ENCODE results near the gene VTI1A. TPM values are rescaled to one million over a fixed set of nuclear protein-coding genes. Genes with fewer than 3 reads are reported as not detected.
"Not testable (repeated sequence)": the region's sequence is repeated elsewhere in the genome, so short reads cannot be mapped to it uniquely, and the experiment has no call there.

VTI1A gene
- total and polyA plus RNA-seq, 2 of the 13 experiments (the other 11 are each of a cell fraction or from before 2014, with no cell fraction given), result 11.7 to 32.7 TPM

DNA sequence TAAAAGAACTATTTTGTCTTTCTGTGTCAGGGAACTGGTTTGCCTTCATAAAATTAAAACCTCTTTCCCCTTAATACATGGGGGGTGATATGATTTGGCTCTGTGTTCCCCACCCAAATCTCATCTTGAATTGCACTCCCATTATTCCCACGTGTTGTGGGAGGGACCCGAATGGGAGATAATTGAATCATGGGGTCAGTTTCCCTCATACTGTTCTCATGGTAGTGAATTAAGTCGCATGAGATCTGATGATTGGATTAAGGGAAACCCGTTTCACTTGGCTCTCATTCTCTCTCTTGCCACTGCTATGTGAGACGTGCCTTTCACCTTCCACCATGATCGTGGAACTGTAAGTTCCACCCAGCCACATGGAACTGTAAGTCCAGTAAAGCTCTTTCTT, 142.1 kb downstream of the VTI1A start:
- no peak for TF ChIP-seq MTF2 (CRISPR knock-in tag; IDR thresholded peaks at IDR 0.05; ENCODE audit: borderline replicate concordance)
- TF ChIP-seq, protein P1, sequence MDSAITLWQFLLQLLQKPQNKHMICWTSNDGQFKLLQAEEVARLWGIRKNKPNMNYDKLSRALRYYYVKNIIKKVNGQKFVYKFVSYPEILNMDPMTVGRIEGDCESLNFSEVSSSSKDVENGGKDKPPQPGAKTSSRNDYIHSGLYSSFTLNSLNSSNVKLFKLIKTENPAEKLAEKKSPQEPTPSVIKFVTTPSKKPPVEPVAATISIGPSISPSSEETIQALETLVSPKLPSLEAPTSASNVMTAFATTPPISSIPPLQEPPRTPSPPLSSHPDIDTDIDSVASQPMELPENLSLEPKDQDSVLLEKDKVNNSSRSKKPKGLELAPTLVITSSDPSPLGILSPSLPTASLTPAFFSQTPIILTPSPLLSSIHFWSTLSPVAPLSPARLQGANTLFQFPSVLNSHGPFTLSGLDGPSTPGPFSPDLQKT (CRISPR knock-in tag; IDR thresholded peaks at IDR 0.05; ENCODE audit: borderline replicate concordance), result no peak
- no peak for TF ChIP-seq ZNF446 (CRISPR knock-in tag; IDR thresholded peaks at IDR 0.05)
- TF ChIP-seq NONO (IDR thresholded peaks at IDR 0.05), result no peak
- no peak for TF ChIP-seq NONO (CRISPR knock-in tag; conservative IDR thresholded peaks at IDR 0.05)
- TF ChIP-seq, protein P2, sequence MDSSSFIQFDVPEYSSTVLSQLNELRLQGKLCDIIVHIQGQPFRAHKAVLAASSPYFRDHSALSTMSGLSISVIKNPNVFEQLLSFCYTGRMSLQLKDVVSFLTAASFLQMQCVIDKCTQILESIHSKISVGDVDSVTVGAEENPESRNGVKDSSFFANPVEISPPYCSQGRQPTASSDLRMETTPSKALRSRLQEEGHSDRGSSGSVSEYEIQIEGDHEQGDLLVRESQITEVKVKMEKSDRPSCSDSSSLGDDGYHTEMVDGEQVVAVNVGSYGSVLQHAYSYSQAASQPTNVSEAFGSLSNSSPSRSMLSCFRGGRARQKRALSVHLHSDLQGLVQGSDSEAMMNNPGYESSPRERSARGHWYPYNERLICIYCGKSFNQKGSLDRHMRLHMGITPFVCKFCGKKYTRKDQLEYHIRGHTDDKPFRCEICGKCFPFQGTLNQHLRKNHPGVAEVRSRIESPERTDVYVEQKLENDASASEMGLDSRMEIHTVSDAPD (CRISPR knock-in tag; IDR thresholded peaks at IDR 0.05), result no peak
- ChIA-PET CTCF (ENCODE audit: low intra/inter-chr PET ratio, low total read pairs) (no interaction called here), POLR2A (no interaction called here)
- ATAC-seq (no peak), FAIRE-seq (no peak), DNase-seq (ENCODE audit: low spot score) (no peak)
- WGBS (ENCODE audit: low lambda C conversion rate), result 94% methylated on average over 6 of the region's 6 CpGs
- BruUV-seq (replicated peaks), result no TSS peak
- Histone ChIP-seq H3K9ac (ENCODE audit: insufficient read depth, low read depth, low read length) (no peak overlapping the region), H2AFZ (ENCODE audit: low read length) (no peak overlapping the region), H3K27ac (ENCODE audit: extremely low read length, insufficient read depth, low read length) (no peak overlapping the region), H3K9me3 (ENCODE audit: low read length) (no peaks in the 10 kb centered on the region), H3K36me3 (replicated peaks in 1 of 2; ENCODE audit: control insufficient read depth in 1 of 2, insufficient read depth in 2 of 2, low read length in 2 of 2) (0 out of 5 replicates have a peak, but pooled peaks cover 0 to 5% of the 10 kb centered on the region in 2 experiments), H3K27me3 (ENCODE audit: control insufficient read depth in 1 of 2, insufficient read depth in 2 of 2, low read length in 2 of 2) (no peaks in the 10 kb centered on the region; a peak in 1 of 5 replicates), H3K4me3 (replicated peaks in 1 of 3; ENCODE audit: insufficient read depth in 1 of 3, low read depth in 2 of 3, low read length in 3 of 3) (no peak overlapping the region), H4K20me1 (ENCODE audit: insufficient read depth, low read length) (no peaks in the 10 kb centered on the region), H3K4me2 (ENCODE audit: low read depth, low read length) (no peak overlapping the region), H3K4me1 (ENCODE audit: insufficient read depth, low read length) (peaks cover 1% of the 10 kb centered on the region; the same call in 1 of the 2 replicates), H3K79me2 (ENCODE audit: insufficient read depth, low read length) (no peaks in the 10 kb centered on the region)
- intact Hi-C loops (cut with micrococcal nuclease; ENCODE audit: unreplicated experiment) (no loop called here), in situ Hi-C loops (cut with HindIII; ENCODE audit: extremely low pct_ligation_motif_present, low pct_unique_long_range_greater_than_20kb) (no loop called here)

DNA sequence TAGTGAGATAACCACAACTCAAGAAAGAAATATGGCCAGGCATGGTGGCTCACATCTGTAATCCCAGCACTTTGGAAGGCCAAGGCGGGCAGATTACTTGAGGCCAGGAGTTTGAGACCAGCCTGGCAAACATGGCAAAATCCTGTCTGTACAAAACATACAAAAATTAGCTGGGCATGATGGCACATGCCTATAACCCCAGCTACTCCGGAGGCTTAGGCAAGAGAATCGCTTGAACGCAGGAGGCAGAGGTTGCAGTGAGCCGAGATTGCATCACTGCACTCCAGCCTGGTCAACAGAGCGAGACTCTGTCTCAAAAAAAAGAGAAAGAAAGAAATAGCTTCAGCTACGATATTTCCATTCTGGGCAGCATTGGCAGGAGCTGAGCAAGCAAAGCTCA, 143.8 kb downstream of the VTI1A start:
- FAIRE-seq; H3K4me1 ChIP-seq (ENCODE audit: insufficient read depth, low read length); CTCF ChIA-PET (ENCODE audit: low intra/inter-chr PET ratio, low total read pairs); H3K27me3 ChIP-seq (ENCODE audit: control insufficient read depth in 1 of 2, insufficient read depth in 2 of 2, low read length in 2 of 2); H3K79me2 ChIP-seq (ENCODE audit: insufficient read depth, low read length); in situ Hi-C loops (cut with HindIII; ENCODE audit: extremely low pct_ligation_motif_present, low pct_unique_long_range_greater_than_20kb); intact Hi-C loops (cut with micrococcal nuclease; ENCODE audit: unreplicated experiment); H3K4me3 ChIP-seq (replicated peaks in 1 of 3; ENCODE audit: insufficient read depth in 1 of 3, low read depth in 2 of 3, low read length in 3 of 3); H3K27ac ChIP-seq (ENCODE audit: extremely low read length, insufficient read depth, low read length); ATAC-seq; H3K4me2 ChIP-seq (ENCODE audit: low read depth, low read length); H2AFZ ChIP-seq (ENCODE audit: low read length); H3K9ac ChIP-seq (ENCODE audit: insufficient read depth, low read depth, low read length); DNase-seq (ENCODE audit: low spot score); POLR2A ChIA-PET; H4K20me1 ChIP-seq (ENCODE audit: insufficient read depth, low read length); H3K36me3 ChIP-seq (replicated peaks in 1 of 2; ENCODE audit: control insufficient read depth in 1 of 2, insufficient read depth in 2 of 2, low read length in 2 of 2); H3K9me3 ChIP-seq (ENCODE audit: low read length); BruUV-seq (replicated peaks): not testable (repeated sequence)
- TF ChIP-seq CEBPB (IDR thresholded peaks at IDR 0.05; ENCODE audit: borderline replicate concordance, low read depth, low read length), result 0 out of 2 replicates have a peak, but pooled peaks have one; percentile 8
- WGBS (ENCODE audit: low lambda C conversion rate), result 83% methylated on average over 7 of the region's 7 CpGs

Data from HepG2 (cell line).